HG03558 (cell line): Measurements from ENCODE around the gene MSANTD1.

Source experiments
- ATAC-seq: cut with Tn5 transposase; IDR thresholded peaks from one replicate; pipeline ENCODE4 v1.9.1; 2021; ENCODE audit warnings: moderate number of reproducible peaks; ENCODE audit not compliant: unreplicated experiment; ENCODE audit errors: extremely low read depth

Gene MSANTD1

DNA sequence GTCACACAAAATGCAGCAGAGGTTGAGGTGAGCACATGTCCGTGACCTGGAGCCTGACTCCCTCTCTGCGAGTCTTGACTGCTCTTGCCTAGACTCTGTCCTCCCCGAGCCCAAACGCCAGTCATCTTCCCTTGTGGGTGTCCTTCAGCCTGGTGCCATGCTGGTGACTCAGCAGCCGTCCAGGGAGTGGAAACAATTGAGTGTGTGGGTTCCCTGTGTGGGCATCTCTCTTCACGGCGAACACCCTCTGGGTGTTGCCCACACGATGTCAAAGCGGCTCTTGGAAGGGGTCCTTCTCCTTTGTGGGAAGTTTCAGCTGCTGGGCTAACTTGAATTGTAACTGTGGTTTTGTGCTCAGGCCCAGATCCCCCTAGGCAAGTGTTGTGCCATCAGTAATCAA, 17.5 kb upstream of the MSANTD1 start:
- ATAC-seq: no peak

DNA sequence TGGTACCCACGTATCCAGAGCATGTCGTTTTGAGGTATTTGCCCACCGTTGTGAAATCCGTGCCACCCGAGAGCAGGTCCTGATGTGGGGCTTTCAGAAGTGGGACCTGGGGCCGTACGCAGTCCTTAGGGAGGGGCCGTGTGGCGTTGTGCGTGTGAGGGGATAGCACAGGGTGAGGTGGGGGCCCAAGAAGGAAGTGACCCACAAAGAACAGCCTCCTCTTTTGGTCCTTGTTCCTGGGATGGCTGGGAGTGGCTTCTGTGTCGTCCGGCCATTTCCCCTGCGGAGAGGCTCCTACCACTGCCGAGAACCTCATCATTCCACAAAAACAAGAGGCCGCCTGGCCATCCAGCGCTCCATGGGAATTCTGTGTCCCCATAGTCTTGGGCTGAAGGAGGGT, 17.0 kb upstream of the MSANTD1 start:
- no peak for ATAC-seq

- no peak for ATAC-seq
Measured at GRCh38 chr4:3232871-3233271, 16.1 kb upstream of the MSANTD1 start.

DNA sequence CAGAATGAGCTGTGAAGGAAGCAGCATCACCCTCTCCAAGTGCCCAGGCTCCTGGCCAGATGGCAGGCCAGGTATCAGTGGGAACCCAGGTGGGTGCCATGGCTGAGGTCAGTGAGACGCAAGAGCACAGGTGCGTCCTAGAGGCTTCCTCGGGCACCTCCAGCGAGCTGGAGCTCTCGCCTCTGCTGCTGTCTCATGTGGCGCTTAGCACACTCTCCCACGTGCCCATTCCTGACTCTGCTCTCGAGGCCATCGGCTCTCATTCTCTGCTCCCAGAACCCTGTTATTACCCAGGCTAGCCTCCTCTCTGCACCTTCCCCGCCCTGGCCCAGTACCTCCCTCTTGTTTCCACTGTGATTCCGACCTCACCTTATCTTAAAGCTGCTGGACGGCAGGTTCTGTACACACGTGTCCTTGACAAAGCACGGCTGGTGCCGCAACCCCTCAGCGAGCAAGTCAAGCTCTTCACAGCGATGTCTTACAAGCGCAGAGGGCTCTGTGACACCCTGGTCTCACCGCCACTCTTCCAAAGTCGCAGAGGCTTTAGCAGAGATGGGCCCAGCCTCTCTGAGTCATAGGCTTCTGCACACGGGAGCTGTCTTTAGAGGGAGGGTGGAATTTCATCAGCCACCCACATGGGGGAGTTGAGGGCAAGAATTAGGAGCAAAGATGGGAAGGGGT, 15.4 kb upstream of the MSANTD1 start:
- ATAC-seq: no peak

- ATAC-seq: no peak
Measured at GRCh38 chr4:3234171-3235029, 14.6 kb upstream of the MSANTD1 start.

- ATAC-seq: no peak
Measured at GRCh38 chr4:3235030-3235345, 14.0 kb upstream of the MSANTD1 start.

DNA sequence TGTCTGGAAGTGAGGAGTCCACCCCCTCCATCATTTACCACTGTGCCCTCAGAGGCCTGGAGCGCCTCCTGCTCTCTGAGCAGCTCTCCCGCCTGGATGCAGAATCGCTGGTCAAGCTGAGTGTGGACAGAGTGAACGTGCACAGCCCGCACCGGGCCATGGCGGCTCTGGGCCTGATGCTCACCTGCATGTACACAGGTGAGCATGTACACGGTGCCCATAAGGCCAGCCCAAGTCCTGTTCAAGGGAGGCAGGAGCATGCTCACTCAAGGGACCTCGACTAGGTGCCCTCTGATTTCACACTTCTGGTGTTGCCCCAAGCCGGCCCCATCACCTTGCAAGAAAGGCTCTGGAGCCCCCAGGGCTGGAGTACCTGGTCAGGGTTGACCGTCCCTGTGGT, 13.4 kb upstream of the MSANTD1 start:
- no peak for ATAC-seq

DNA sequence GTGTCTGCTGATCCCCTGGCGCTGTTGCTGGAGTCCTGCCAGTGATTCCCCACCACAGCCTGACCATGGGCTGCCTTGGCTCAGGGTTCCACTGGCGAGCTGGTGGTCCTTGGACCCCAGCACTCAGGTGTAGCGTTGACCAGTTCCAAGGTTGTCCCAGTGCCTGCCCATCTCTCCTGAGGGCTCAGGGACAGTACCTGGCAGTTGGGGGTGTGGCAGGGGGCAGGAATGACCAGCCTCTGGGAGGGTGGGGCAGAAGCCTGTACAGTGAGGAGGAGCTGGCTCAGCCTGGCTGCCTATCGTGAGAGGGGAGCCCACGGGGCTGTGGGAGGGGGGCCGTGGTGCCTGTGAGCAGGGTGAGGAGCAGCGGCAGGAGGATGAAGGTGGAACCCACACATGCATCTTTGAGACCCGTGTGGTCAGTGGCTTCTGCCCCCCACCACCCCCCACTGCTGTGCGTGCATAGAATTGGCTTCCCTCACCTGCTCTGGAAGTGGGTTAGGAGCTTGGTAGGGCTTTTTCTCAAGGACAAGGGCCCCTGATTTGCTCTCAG, 12.6 kb upstream of the MSANTD1 start:
- ATAC-seq: no peak

- ATAC-seq: no peak
Measured at GRCh38 chr4:3237266-3237665, 11.7 kb upstream of the MSANTD1 start.

- ATAC-seq: no peak
Measured at GRCh38 chr4:3237712-3238560, 11.0 kb upstream of the MSANTD1 start.

- ATAC-seq: no peak
Measured at GRCh38 chr4:3238721-3239120, 10.2 kb upstream of the MSANTD1 start.

DNA sequence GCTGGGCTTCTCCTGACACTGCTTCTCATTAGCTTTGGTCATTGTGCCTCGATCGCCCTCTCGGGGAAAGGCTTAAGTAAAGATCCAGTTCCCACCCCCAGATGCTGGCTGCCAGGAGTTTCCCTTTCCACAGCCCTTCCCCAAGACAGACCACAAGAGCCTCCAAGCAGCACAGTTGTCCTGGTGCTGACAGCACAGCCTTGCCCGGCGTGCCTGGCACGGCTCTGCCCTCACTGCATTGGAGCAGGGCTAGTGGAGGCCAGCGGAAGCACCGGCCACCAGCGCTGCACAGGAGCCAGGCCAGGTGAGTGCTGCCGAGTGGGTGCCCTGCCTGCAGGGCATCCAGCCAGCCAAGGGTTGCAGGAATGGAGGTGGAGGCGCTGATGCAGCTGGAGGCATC, 9.7 kb upstream of the MSANTD1 start:
- no peak for ATAC-seq

DNA sequence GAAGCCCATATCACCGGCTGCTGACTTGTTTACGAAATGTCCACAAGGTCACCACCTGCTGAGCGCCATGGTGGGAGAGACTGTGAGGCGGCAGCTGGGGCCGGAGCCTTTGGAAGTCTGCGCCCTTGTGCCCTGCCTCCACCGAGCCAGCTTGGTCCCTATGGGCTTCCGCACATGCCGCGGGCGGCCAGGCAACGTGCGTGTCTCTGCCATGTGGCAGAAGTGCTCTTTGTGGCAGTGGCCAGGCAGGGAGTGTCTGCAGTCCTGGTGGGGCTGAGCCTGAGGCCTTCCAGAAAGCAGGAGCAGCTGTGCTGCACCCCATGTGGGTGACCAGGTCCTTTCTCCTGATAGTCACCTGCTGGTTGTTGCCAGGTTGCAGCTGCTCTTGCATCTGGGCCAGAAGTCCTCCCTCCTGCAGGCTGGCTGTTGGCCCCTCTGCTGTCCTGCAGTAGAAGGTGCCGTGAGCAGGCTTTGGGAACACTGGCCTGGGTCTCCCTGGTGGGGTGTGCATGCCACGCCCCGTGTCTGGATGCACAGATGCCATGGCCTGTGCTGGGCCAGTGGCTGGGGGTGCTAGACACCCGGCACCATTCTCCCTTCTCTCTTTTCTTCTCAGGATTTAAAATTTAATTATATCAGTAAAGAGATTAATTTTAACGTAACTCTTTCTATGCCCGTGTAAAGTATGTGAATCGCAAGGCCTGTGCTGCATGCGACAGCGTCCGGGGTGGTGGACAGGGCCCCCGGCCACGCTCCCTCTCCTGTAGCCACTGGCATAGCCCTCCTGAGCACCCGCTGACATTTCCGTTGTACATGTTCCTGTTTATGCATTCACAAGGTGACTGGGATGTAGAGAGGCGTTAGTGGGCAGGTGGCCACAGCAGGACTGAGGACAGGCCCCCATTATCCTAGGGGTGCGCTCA, 8.7 kb upstream of the MSANTD1 start:
- ATAC-seq: no peak

DNA sequence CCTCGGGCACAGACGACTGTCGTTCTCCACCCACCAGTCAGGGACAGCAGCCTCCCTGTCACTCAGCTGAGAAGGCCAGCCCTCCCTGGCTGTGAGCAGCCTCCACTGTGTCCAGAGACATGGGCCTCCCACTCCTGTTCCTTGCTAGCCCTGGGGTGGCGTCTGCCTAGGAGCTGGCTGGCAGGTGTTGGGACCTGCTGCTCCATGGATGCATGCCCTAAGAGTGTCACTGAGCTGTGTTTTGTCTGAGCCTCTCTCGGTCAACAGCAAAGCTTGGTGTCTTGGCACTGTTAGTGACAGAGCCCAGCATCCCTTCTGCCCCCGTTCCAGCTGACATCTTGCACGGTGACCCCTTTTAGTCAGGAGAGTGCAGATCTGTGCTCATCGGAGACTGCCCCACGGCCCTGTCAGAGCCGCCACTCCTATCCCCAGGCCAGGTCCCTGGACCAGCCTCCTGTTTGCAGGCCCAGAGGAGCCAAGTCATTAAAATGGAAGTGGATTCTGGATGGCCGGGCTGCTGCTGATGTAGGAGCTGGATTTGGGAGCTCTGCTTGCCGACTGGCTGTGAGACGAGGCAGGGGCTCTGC, 7.9 kb upstream of the MSANTD1 start:
- ATAC-seq: no peak

- ATAC-seq: no peak
Measured at GRCh38 chr4:3241898-3242524, 6.9 kb upstream of the MSANTD1 start.

DNA sequence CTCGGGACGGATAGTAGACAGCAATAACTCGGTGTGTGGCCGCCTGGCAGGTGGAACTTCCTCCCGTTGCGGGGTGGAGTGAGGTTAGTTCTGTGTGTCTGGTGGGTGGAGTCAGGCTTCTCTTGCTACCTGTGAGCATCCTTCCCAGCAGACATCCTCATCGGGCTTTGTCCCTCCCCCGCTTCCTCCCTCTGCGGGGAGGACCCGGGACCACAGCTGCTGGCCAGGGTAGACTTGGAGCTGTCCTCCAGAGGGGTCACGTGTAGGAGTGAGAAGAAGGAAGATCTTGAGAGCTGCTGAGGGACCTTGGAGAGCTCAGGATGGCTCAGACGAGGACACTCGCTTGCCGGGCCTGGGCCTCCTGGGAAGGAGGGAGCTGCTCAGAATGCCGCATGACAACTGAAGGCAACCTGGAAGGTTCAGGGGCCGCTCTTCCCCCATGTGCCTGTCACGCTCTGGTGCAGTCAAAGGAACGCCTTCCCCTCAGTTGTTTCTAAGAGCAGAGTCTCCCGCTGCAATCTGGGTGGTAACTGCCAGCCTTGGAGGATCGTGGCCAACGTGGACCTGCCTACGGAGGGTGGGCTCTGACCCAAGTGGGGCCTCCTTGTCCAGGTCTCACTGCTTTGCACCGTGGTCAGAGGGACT, 5.7 kb upstream of the MSANTD1 start:
- no peak for ATAC-seq

DNA sequence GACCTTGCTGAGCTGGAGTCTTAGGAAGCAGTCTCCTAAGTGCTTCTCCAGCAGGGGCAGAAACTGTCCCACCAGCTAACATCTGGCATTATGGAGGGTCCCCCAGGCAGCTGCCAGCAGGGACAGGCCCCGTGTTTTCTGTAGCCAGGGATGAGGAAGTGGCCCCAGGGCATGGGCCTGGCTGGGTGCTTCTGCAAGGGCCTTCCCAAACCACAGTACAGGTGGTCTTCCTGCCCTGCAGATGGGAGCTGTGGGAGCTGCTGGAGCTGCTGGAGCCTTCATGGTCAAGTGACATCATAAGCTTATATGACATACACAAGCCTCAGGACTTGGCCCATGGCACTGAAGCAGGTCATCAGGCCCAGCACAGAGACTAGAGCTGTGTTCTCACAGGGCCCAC, 5.0 kb upstream of the MSANTD1 start:
- ATAC-seq: no peak

GRCh38 chr4:3244747-3245146, 4.2 kb upstream of the MSANTD1 start:
- ATAC-seq: no peak
